Skin of body (tissue), 2 donors: Measurements from ENCODE around the gene MEGF6. TPM values are rescaled to one million over a fixed set of nuclear protein-coding genes. Genes with fewer than 3 reads are reported as not detected.

Experiments used
- DNase-seq: peaks from one replicate; lab custom pipeline; 2025; lab: John Stamatoyannopoulos, UW
- total RNA-seq: library from RNA; depleted of rRNA; stranded (reverse); fragments of >200 nt; gene quantifications from one replicate; pipeline ENCODE4 v1.2.3, GENCODE V29; 2014

The MEGF6 gene
- total RNA-seq, 1 donor from 2014 or later: 62.5 TPM

DNA sequence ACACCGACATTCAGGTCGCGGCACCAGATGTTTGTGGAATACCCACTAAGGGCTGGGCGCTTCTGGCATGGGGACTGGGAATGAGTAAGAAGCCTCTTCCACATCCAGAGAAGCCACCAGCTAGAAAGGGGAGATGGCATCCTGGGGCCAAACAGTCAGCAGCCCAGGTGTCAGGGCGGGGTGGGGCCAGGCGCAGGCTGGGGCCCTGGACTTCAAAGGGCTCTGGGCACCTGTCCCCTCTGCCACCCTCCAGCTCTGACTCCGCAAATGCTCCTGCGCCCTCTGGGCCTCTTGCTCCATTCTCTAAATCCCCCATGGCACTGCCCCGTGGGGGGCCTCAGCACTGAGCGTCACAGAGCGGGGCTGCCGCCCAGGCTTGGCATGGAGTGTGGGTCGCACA is 70.4 kb downstream of the MEGF6 start:
- no peak for DNase-seq

DNA sequence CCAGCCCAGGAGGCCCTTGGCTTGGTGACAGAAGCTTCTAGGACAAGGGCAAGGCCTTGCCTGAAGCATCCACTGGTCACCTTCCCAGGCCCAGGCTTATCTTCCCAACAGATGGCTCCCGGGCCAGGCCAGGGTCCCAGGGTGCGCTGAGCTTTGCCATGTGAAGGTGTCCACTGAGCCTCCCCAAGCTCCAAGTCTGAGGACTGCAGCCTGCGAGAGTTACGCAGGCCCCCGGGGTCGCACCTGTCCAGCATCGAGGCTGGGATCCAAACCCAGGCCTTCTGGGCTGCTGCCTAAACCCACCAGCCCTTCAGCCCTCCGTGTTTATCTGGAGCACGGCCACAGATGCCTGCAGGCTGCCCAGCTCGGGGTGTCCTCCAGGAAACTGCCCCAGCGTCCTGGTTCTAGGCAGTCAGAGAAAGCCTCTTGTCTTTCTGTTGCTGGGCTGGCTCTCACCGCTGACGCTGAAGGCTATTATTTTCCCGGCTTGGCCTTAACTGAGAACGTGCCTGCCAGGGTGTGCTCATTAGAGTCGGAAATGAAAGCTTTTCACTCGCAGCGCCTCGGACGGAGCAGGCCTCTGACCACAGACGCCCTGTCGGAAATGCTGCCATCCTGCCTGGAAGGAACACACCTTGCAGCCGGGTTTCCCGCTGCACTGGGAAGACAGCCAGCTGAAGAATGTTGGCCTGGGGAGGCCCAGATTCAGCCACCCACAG is 71.4 kb downstream of the MEGF6 start:
- peak; percentile 16 for DNase-seq

DNA sequence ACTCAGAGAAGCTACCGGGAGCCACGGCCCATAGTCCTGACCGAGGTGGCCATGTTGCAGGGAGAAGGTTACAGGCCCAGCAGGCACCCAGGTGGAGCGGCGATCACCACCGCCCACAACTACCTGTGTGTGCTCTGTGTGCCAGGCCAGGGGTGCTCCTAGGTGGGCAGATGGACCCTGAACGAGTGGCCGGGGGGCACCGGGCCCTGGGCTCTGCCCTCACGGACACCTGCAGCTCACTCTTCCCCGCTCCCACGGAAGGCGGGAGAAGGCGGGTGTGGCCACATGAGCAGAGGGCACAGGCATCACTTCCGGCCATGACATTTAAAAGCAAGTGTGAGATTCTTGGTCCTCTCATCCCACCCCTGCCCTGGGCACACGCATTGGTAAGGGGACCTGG is 73.9 kb downstream of the MEGF6 start:
- DNase-seq: no peak

DNA sequence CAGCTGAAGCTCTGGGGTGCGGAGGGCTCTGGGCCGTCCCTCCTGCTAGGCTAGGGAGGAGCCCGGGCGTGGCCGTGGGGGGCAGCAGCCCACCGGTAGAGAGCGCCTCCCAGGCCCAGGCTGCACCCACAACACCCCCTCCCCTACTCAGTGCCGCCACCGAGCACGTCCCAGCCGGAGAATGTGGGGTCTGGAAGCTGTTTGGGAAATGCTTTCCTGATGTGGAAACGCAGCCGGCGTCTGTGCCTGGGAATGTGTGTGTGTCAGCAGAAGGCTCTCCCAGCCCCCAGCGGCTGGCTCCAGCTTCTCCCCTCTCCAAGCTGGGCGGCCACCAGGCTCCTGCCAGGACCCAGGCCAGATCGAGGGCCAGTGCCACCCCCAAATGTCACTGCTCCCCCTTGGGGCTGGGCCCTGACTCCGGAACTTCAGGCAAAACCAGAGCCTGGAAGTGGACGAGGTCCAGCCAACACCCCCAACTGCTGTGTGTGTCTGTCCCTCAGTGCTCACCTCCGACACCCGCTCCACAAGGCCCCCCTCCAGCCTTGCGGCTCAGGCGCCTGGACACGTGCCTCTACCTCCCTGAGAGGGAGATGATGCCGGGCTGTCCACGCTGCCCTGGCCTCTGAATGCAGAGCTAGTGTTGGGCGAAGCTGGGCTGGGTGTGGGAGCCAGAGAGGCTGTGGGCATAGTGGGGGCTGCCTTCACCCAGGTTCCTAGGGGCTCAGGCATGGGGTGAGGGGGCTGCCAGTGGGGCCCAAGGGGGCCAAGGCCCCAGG is 74.7 kb downstream of the MEGF6 start:
- DNase-seq: peak; percentile 77

DNA sequence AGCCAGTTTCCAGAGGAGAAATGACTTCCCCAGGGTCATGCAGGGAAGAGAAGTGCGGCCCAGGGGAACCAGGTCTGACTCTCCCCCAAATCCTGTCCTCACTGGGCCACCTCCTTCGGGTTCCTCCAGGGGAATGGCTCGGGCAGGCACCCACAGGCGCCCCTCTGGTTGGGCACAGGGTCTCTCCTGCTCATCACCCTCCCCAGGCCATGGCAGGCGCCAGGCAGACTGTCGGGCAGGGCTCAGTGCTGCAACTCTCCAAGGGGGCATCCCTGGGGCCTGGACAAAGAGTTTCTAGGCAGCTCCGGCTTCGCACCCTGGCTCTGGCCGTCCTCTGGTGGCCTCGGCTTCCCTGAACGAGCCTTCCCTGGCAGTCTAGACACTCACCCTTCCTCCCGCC is 75.6 kb downstream of the MEGF6 start:
- no peak for DNase-seq

DNA sequence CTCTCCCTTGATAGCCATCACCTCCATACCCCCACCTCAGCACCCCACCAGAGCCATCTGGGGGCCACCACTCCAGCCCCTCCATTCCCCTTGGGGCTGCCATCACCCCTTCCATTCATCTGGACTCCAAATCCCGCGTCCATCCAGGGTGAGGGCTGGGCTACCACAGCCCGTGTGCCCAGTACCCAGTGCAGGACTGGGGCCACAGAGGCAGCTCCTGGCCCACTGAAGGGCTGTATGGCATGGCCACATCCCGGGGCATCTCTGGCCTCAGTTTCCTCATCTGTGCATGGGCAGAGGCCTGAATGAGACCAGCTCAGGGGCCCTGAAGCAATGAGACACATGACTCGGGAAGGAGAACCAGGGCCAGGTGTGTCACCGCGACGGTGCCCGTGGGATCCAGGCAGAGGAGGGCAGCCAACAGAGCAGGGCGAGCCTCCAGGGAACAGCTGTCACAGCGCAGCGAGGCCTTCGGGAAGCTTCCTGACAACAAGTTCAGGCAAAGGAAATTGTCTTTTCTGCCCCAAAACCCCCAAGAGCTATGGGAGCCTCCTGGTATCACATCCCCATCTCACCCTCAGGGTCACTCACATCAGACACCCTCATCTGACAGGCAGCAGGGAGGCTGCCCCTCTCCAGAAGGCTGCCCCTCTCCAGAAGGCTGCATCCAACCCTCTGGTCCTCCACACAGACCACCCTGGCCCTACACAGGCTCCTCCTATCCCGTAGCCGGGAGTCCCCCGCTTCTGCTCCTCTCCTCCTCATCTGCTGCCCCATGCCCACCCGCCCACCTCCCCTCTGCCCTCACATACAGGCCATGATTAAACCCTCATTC is 76.3 kb downstream of the MEGF6 start:
- no peak for DNase-seq

DNA sequence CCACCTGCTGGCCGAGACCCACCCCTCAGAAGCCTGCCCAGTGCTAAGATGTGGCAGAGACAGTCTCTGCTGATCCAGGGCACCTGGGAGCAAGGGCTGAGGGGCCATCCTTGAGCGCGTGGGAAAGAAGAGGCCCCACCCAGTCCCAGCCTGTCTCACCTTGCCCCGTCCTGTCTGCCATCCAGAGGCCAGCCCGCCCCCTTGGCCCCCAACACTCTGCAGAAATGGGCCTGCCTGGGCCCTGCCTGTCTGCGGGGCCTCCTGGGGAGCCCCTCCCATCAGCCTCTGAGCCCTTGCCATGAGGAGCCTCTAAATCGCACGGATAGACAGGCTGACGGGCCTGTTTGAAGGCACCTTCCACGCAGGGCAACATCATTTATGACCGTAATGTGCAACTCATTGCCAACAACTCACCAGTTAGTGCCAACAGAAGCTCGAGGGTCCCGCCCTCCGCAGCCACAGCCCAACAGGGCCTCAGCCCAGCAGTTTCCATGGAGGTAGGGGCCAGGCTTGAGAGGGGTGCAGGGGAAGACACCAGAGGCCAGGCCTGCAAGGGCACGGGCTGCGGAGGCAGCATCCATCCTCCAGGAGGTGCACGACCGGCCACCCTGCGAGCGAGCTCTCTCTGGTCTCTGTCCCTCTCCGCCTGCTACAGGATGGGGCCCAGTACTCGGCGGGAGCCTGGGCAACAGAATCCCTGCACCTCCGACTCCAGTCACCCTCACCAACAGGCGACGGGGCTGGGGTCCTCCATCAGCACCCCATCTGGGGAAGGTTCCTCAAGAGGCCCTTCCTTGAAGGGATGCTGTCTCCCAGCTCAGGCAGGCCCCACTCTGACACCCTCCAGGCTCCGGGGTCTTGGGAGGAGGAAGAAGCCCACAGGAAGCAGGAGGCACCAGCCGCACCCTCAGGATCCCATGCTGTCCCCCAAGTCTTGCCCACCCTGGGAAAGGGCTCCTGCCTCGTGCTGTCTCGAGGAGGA is 78.0 kb downstream of the MEGF6 start:
- DNase-seq: no peak

DNA sequence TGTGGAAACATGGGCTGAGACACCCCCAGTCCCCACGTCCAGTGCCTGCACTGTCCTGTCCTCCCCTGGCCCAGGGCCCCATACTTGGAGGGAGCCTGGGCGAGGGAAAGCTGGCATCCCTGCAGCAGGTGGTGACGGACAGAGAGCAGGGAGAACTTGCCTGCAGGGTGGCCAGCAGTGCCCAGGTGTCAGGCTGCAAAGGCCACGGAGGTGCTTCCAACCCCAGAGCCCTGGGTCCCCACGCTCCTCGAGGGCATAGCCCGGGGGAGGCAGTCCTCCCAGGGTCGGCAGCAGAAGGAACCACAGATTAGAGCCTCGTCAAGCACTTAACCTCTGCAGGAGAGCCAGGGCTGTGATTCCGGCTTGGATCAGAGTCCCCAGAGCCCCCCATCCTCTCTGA is 79.4 kb downstream of the MEGF6 start:
- no peak for DNase-seq

DNA sequence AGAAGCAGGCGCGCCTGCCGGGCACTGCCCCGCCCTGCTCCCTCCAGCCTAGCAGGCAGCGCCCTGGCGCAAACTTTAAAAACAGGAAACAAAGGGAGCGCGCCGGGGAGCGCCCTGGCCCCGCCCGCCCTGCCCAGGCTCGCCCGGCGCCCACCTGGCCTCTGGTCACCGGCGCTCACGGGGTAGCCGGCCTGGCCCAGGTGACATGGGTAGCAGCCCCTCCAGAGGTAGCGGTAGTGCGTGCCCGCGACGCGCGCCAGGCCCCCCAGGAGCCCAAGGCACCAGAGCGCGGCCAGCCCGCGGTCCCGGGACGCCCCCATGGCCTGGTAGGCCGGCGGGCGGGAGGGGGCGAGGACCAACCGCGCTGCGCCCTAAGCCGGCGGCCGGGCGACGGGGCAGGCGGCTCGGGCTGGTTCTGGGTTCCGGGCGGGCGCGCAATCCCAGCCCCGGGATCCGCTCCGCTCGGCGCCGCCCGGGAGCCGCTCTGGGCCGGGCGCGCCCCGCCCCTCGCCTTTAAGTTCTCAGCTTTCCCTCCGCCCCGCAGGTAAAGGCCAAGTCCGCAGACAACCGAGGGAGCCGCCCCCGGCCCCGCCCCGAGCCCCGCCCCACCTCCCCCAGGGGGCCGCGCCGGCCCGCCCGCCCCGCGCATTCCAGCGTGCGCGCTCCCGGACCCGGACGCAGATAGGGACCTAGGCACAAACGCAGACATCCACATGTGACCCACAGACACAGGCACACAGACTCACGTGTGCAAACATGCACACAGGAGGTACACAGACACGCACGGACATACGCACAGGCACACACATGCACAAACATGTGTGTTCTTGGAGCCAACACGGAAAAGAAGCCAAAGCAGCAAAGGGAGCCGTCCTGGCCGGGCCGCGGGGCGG is 80.1 kb downstream of the MEGF6 start:
- peak; percentile 62 for DNase-seq

DNA sequence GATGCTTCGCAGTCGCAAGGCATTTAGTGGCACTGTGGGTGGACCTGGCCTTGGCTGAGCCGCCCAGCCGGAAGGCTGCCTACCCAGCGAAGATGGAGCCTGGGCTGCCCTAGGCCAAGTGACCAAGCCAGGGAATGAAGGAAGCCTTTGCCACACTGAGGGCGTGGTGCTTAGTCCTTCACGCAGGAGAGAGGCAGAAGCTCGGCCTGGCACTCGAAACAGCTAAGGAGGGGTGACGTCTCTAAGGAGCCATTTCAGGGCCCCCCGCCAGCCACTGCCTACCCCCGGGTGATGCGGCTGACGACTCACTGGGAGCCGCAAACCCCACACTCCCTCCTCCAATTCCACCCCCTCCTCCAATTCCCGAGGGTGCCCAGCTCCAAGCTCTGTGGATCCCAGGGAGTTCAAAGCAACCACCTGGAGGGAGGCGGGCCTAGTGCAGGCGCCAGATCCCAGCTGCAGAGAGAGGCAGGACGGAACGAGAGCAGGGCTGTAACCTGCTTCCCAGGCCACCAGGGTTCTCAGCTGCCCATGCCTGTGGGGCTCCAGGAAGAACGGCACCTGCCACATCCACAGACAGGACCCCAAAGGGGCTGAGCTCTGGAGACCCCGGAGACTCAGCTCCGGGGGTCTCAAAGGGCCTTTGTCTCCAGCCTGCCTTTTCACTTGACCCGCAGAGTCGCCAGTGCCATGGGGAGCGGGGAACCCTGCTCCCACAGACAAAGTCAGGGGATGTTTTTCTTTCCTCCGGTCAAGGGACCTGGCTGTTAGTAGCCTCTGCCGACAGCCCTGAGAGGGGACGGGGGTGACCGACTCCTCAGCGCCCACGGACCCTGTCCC is 81.0 kb downstream of the MEGF6 start:
- no peak for DNase-seq

DNA sequence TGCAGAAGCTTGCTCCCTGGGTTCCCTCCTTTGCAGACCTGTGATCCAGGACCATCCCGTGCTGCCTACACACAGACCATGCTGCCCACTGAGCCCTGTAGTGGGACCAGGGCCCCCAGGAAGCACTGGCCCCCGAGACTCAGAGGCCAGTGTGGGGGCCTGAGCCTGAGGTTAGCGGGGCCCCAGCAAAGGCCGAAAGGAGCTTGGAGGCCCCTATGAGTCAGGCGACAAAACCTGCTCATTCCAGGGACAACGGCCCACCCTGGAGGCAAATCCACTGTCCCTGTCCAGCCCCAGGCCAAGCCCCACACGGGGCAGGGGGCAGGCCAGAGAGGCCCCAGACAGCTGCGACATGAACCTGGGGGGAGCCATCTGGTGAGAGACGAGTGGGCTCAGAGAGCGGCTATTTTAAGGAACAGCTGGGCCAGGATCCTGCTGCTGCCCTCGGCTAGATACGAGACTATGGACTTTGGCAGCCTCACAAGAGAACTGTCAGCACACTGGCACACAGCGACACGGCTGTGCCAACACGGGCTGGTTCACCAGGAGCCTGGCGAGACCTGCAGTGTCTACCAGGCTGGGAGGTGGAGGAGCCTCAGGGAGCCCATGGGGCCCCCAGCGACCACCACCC is 82.1 kb downstream of the MEGF6 start:
- DNase-seq: no peak

DNA sequence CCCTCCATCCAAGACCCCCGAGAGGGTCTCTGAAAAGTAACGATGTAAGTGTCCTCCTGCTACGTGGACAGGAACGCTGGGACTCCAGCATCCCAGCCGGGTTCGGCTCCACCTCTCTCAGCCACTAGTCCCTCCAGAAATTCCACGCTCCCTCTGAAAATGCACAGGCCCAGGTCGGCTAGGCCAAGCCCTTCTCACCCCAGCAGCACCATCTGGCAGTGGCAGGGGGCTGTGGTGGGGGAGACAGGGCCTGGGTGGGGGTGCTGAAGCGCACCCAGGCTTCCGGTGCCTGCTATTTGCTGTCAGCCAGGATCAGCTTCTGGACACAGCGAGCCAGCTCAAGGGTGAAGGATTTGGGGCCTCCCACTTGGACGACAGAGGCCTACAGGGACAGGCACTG is 83.5 kb downstream of the MEGF6 start:
- no peak for DNase-seq

DNA sequence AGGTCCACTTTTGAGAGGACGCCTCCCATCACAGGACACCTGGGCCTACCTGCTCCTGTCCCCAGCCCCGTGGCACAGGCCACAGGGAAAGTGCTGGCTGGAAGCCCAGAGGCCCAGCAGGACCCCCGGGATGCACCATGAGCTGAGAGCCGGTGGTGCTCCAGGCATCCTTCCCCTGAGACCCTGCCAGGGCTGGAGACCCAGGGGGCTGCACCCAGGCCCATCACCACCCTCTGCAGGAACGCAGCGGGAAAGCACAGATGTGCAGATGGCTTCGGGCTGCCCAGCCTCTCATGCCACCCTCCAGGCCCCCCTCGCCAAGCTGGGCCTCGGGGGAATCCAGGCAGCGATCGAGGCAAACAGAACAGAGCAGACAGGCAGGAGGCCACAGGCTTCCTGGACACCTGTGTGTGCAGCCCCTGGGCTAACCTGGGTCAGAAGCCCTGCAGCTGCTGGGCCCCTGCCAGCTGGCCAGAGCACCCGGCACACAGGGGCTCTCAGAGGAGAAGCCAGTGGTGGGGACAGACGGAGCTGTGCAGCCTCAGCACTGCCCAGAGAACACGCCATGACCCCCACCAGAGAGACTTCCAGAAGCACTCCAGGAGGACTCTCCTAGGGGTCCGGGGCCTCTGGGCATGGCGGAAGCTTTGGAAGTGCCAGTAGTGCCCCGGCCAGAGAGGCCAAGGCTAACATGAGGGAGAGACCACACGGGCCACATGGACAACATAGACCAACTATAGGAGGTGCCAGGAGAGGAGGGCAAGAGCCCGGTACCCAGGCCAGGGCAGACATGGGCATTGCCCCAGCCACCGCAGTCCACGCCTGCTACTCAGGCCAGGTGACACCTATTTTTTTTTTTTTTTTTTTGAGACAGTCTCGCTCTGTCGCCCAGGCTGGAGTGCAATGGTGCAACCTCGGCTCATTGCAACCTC is 85.5 kb downstream of the MEGF6 start:
- no peak for DNase-seq

DNA sequence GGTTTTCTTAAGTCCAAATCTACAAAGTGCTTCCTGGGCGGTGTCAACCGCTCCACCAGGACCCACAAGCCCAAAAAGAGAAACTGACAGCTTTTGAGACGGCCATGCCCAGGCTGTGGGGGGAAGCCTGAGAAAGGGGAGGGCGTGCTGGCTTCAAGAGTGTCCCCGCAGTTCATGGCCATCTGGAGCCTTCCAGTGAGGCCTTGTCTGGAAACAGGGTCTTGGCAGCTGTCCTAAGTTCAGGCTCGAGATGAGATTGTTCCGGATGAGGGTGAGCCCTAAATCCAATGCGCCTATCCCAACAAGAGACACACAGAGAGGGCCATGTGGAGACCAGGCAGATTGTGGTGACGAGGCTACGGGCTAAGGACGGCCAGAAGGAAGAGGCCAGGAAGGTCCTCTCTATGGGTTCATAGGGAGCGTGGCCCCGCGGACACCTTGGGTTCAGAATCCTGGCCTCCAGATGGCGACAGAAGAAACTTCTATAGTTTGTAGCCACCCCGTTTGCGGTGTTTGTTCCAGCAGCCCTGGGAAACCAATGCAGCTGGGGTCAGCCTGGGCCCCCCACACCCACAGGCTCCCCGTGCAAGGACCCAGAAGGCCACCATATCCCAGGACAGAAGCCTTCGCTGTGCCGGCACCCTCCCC is 86.6 kb downstream of the MEGF6 start:
- DNase-seq: peak; percentile 37

DNA sequence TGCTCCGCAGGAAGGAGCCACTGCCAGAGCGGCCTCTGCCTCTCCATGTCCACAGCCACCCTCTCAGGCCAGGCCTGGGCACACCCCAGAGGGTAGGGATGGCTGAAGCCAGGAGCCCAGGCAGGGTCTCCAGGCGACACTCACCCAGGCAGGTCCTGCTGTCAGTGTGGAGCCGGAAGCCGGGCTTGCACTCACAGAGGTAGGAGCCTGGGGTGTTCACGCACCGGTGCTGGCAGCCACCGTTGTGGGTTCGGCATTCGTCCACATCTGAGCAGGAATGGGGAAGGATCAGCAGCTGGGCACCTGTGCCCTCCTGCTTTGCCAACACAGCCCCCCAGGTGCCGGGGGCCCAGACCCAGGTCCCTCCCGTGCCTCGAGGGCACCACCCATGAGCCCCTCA is 87.3 kb downstream of the MEGF6 start:
- no peak for DNase-seq

DNA sequence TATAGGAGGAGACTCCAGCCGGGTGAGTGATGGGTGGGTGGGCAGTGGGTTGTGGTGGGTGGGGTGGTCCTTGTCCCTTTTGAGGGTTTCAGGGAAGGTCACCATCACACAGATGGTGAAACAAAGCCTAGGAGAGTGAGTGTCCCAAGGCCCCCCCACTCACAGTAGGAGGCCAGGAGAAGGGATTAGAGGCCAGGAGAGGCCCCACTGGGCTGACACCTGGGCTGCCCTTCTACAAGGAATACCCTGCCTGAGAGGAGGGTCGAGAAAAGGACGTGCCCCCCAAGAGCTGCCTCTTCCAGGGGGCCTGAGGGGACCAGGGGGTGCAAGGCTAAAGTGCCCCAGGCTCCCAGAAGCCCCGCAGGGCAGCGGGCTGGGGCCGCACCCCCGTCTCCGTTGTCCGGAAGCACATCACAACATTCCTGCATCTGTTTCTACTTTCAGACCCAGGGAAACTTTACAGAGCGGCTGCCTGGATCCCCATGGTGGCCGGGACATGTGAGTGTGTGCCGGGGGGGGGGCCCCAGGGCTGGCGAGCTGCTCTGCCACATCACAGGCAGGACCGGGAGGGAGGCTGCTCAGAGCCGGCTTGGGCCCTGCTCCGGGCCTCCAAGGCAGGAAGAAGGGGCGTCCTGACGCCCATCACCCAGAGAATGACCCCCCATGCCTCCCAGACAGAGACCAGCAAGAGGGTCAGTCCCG is 88.6 kb downstream of the MEGF6 start:
- peak; percentile 83 for DNase-seq
